GM18502 (cell line): ENCODE results near the gene ZNF407.
A peak's percentile ranks its signal among the peaks of the same experiment; 100 is the strongest.

Experiments used
- ATAC-seq: cut with Tn5 transposase; IDR thresholded peaks from one replicate; pipeline ENCODE4 v1.9.1; 2021; ENCODE audit warnings: mild to moderate bottlenecking; ENCODE audit not compliant: unreplicated experiment, poor library complexity

Gene ZNF407

DNA sequence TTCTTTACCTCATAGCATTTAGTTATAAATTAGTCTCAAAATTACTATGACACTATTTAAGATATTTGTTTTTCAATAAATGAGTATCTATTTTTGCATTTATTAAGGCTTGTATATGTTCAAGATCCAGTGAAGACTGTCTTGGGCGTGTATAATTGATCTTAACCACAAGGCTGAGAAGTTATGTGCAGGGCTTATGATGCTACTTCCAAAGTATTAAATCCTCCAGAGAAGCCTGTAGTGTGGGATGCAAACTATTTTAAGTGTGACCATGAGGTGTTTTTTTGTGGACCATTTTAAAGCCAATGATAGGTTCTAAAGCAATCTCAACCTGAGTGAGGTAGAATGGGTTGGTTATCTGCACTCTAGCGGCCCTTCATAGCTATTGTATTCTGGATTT is 219.9 kb downstream of the ZNF407 start:
- no peak for ATAC-seq

GRCh38 chr18:74818516-74819175 is 221.0 kb downstream of the ZNF407 start:
- no peak for ATAC-seq

DNA sequence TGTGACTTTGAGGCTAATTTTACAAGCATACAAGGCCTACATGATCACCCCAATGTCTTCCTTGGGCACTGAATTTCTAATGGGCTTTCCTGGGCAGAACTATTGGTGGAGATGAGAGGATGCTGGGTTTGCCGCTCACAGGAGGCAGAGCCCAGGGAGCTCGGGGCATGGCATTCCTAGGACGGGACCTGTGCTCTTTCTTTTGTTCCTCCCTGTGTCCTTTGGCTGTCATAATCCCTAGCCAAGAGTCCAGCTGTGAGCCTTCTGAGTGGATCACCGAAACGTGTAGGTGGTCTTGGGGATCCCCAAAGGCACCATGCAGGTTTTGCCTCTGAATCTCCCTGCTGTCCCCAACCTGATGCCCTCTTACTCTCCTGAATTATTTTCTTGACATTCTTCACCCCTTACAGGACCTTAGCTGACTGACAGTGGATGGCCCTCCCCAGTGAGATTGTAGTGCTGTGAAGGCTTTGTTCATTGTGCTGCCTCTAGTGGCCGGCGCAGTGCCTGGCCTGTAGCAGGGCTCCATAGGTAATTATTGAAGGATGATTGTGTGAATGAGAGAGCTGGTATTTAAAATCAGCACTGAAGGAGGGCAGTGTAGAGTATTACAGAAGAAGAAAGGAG is 221.9 kb downstream of the ZNF407 start:
- ATAC-seq, result peak; percentile 85

GRCh38 chr18:74820160-74820780 is 222.6 kb downstream of the ZNF407 start:
- ATAC-seq, result no peak

- ATAC-seq, result no peak
Observed at GRCh38 chr18:74825460-74825859, 227.8 kb downstream of the ZNF407 start.

DNA sequence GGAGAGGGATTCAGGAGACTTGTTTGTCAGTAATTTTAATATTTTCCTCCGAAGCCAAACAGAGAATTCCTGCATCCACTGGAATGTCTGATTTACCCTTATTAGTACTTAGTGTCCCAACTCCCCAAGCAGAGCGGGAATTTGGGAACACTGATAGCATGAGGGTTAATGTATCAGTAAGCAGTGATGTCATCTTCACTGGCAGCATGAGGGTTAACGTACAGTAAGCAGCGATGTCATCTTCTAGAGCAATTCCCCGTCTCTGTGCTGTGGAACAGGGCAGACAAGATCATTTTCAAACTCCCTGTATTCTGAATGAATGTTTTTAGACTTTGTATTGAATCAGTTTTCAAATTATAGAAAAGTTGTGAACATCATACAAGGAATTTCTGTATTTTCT is 228.9 kb downstream of the ZNF407 start:
- ATAC-seq, result no peak

- no peak for ATAC-seq
Observed at GRCh38 chr18:74828200-74828599, 230.5 kb downstream of the ZNF407 start.

- ATAC-seq, result no peak
Observed at GRCh38 chr18:74831571-74832250, 234.0 kb downstream of the ZNF407 start.

GRCh38 chr18:74832381-74832780 is 234.7 kb downstream of the ZNF407 start:
- no peak for ATAC-seq

- ATAC-seq, result no peak
Observed at GRCh38 chr18:74832999-74833398, 235.3 kb downstream of the ZNF407 start.

DNA sequence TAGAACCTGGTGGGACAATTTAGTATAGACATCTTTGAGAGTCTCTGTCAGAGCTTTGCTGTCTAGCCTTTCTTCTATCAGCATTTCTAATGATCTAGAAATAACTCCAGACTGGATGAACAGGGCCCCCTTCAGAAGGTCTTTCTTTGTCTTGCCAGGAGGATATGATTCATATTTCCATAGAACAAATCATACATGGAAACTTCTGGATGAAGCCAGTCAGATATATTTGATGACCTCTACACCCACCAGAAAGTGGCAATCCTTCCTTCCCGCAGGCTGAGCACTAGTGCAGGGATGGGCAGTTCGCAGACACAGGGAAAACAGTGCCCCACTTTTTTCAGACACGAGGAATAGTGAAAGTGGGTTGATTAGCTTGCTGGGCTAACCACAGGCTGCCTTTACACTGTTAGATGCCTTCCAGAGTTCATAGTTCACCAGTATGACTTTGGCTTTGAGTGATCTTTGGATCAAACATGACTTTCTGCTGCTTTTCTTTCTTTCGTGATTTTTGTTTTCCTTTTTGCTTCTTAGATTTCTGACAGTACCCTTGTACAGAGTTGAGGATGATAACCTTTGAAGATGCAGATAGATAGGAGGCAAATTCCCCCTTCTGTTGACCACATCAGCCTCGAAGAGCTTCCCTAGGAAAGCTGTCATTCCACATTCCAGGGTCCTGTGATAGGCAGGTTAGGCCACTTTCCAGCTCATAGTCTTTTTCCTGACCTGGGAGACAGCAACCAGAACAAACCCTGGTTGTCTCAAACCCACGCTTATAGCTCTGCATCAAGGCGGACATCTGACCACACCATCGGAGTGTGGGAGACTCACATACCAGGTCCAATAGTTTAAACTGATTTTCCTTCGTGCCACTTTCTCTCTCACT is 237.0 kb downstream of the ZNF407 start:
- ATAC-seq, result no peak

DNA sequence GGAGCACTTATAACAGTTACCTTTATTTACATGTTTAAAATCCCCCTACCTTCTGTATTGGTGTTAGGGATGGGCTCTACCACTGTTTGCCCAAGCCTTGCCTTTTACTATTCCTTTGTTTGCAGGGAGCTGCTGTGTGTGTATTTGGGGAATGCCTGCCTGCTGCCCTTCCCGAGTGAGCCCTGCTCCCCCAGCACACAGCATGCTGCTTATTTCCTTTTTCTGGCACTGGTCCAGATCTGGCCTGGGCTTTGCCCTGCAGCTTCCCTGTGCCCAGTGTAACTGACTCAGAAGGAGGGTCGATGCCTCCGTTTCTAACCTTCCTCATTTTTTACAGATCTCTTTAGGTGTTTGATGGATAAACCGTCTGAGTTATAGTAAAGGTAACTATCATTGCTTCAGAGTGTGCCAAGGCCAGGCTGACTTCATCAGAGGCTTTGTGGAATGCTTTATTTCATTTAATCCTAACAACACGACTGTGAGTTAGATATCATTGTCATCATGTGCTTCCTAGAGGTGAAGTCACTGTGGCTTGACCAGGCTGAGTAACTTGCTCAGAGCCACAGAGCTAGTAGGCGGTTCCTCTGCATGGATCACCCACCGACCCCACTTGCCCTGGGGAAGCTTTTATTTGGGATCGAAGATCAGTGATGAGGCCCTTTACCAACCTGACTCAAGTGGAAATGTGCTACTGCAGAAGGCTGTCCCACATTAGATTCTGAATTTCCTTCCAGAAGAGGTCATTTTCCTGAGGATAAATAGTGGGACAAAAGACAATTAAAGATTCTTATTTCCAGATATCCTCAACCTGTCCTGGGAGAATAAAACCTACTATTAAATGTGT is 238.8 kb downstream of the ZNF407 start:
- no peak for ATAC-seq

DNA sequence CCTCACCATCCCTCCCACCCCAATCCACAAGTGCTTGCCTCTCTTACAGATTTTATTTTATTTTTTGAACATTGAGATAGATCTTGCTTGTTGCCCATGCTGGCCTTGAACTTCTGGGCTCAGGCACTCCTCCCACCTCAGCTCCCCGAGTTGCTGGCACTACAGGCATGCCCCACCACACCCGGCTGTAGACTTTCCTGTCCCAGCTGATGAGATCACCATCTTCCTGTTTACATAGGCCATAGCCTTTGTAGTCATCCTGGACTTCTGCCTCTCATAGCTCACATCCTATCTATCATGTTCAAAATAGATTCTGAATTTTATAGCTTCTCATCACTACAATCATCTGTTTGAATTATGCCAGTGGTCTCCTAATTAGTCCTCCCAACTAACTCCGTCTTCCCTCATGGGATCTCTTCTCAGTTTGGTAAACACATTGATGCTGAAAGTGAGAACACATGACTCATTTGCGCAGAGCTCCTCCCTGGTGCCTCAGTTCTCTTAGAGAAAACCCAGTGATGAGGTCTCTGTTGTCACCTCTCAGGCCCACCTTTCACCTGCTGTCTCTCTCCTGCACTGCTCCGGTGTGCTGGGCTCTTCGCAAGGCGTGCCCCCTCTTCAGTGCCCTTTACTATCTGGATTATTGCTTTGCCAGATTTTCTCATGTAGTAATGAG is 243.0 kb downstream of the ZNF407 start:
- no peak for ATAC-seq

DNA sequence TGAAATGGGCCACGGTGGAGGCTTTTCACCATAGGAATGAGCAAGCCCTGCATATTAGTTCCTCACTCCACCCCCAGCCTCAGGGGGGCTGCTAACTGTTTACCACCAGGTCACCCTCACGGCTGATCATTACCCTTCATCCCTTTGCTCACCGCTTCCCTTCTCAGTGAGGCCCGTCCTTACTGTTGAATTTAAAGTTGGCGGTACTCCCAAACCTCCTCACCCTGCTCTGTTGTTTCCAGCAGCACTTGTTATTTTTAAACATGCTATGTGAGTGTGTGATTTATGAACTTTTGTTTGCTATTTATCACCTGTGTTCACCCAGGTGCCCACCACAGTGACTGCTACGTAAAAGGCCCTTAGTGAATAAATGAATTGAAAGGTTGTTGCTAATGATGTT is 243.6 kb downstream of the ZNF407 start:
- ATAC-seq, result no peak

GRCh38 chr18:74849301-74849700 is 251.6 kb downstream of the ZNF407 start:
- no peak for ATAC-seq

- no peak for ATAC-seq
Observed at GRCh38 chr18:74856434-74856833, 258.8 kb downstream of the ZNF407 start.

DNA sequence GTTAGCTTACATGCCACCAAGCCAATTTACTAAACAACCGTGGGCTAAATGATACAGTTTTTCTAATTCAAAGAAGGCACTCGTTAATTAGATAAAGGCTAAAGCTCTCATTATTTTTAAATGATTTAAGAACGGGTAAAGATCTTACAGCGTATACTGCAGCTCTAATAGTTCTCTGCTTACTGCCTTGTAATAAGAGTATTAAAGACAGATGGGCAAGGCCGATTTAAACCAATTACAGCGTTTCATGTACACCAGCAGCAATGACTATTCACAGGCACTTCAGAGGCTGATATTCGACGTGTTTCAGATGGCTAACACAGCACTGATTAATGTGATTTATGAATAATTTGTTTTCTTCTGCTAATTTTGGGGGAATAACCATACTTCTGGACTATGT is 259.3 kb downstream of the ZNF407 start:
- no peak for ATAC-seq

GRCh38 chr18:74857901-74858300 is 260.2 kb downstream of the ZNF407 start:
- ATAC-seq, result no peak

- no peak for ATAC-seq
Observed at GRCh38 chr18:74861154-74861553, 263.5 kb downstream of the ZNF407 start.
